Activated T-cell treated with anti-CD3 and anti-CD28 coated beads, Interleukin-2, amount 50 U/mL, for 48 hours (primary cell): ENCODE data around the gene GATAD2A.
"Not testable (repeated sequence)": the region's sequence is repeated elsewhere in the genome, so short reads cannot be mapped to it uniquely, and the experiment has no call there.

Source experiments
- DNase-seq, 2 experiments: peaks; one replicate each; pipeline ENCODE4 v3.0.0-alpha.2; 2020

The GATAD2A gene

DNA sequence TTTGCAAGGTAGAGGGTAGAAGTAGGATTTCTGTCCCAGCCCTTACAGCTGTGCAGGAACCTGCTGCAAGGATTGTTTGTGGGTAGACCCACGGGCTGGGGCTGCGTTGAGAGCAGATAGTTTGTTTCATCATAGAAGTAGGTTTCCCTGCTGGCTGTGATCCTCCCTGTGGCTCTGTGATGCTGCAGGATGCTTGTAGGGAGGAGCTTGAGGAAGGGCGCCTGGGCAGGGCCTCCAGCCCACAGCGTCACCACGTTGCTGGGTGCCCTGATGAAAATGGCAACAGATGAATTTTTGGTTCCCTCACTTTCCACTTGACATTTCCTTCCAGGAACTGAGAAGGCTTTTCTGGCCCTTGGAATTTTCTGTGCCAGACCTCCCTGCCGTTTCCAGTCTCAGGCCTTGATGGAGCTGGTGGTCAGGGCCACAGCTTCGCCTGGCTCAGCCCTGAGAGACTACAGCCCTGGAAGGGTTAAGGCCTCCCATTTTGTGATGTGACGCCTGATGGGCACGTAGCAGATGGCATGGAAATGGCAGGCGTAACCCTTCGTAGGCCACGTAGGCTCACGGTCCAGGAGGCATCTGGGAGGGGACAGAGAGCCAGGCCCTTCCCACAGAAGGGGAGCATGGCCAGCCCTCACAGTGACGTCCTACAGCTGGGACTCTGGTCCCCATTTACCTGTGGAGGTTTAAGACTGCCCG is 42.2 kb downstream of the GATAD2A start:
- peak in 1 of 2 experiments; percentile 39 for DNase-seq

GRCh38 chr19:19448238-19448544 is 42.7 kb downstream of the GATAD2A start:
- no peak for DNase-seq

GRCh38 chr19:19451429-19452242 is 46.2 kb downstream of the GATAD2A start:
- peak; percentile 56 to 64 for DNase-seq

DNA sequence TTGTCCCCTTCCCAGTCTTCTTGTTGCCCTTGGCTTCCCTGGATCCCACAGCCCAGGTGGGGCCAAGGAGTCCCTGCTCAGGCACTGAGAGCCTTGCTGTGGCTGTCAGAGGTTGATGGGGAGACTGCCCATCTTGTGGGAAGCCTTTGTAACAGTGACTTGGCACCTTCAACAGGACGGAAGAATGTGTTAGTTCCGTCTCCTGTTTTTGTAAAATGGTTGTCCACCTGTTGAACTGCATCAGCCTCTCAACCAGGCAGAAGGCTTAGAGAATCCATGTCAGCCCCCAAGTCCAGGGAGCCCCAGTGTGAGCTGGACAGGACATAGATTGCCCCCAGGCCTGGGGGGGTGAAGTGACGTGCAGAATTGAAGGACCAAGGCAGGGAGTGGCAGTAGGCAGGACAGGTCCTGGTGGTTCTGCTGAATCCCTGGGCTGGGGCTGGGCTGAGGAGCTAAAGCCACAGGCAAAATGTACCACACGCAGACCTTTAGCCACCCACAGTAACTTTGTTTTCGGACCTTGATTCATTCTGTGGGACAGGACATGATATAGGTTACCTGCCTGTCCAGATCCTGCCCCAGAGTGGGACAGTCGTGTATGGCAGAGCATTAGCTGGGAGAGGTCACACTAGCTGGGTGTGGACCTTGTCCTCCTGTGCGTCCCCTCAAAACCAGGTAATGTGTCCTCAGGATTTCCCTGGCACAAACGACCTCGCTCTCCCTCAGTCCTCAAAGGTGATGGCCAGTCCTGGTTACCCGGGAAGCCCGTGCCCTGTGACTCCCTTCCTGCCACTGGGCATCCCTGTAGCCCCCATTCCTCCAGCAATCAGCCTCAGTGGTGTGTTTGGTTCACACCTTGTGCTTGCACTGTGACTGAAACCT is 47.0 kb downstream of the GATAD2A start:
- DNase-seq = no peak

- no peak for DNase-seq
Measured at GRCh38 chr19:19453125-19453454, 47.6 kb downstream of the GATAD2A start.

DNA sequence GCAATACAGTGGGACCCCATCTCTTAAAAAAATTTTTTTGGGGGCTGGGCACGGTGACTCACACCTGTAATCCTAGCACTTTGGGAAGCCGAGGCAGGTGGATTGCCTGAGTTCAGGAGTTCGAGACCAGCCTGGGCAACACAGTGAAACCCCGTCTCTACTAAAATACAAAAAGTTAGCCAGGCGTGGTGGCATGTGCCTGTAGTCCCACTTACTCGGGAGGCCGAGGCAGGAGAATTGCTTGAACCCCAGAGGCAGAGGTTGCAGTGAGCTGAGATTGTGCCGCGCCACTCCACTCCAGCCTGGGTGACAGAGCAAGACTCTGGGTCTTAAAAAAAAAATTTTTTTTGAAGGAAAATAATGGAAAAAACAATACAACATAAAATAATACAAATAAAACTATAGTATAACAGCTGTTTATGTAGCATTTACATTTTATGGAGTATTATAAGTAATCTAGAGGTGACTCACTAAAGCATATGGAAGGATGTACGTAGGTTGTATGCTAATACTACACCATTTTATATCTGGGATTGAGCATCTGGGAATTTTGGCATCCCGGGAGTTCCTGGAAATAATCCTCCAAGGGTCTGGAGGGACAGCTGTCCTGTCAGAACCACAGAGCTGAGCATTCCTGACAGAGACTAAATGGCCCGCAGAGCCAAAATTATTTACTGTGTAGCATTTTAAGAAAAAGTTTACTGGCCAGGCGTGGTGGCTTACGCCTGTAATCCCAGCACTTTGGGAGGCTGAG is 49.9 kb downstream of the GATAD2A start:
- DNase-seq = not testable (repeated sequence)

- DNase-seq = peak in 1 of 2 experiments; percentile 44
Measured at GRCh38 chr19:19457671-19458070, 52.2 kb downstream of the GATAD2A start.

DNA sequence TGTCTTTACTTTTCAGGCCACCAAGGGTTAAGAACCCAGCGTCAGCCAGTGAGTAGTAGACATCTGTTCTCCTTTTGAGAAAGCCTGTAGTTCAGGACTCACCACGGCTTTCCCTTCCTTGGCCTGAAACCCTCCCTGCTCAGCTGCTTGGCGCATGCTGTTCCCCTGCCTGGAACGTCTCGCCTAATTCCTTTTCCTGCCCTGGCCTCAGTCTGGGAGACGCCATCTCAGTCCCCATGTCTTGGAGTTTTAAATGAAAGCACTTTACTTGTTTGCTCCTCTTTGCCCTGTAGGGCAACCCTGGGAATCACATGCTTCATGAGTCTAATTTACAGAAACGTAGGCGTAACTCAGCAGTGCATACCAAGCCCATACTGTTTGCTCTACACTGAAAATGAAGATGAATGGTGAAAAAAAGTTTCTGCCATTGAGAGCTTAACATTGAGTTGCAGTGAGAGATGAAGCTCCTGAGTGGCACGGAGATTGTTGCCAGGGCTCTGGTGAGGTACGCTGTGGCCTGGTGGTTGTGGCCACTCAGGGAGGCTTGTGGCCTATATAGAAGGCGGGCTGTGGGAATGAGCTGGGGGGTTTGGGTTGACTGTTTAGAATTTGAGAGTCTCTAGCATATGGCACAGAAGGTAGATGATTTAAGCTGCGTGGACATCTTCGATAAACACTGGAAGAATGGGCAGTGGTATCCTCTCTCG is 52.8 kb downstream of the GATAD2A start:
- DNase-seq = no peak

DNA sequence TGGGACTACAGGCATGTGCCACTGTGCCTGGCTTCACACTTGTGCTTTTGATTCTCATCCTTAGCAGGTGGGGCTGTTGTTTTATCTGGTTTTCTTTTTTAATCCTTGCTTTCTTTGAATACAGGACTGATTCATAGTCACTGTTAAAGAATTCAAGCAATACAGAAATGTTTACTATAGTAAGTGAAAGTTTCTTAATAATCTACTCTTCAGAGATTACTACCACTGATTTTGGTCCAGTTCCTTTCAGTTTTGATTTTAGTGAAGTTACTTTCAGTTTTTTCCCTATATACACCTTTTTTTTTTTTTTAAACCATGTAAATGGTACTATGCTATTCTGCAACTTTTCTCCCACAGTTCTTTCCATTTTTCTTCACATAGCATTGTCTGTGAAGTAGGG is 53.6 kb downstream of the GATAD2A start:
- DNase-seq = no peak

- DNase-seq = peak; percentile 76 to 78
Measured at GRCh38 chr19:19459707-19460251, 54.3 kb downstream of the GATAD2A start.

GRCh38 chr19:19460258-19460731 is 54.8 kb downstream of the GATAD2A start:
- peak; percentile 62 to 70 for DNase-seq

- peak; percentile 78 to 82 for DNase-seq
Measured at GRCh38 chr19:19460761-19461265, 55.3 kb downstream of the GATAD2A start.

- no peak for DNase-seq
Measured at GRCh38 chr19:19461306-19461670, 55.8 kb downstream of the GATAD2A start.

DNA sequence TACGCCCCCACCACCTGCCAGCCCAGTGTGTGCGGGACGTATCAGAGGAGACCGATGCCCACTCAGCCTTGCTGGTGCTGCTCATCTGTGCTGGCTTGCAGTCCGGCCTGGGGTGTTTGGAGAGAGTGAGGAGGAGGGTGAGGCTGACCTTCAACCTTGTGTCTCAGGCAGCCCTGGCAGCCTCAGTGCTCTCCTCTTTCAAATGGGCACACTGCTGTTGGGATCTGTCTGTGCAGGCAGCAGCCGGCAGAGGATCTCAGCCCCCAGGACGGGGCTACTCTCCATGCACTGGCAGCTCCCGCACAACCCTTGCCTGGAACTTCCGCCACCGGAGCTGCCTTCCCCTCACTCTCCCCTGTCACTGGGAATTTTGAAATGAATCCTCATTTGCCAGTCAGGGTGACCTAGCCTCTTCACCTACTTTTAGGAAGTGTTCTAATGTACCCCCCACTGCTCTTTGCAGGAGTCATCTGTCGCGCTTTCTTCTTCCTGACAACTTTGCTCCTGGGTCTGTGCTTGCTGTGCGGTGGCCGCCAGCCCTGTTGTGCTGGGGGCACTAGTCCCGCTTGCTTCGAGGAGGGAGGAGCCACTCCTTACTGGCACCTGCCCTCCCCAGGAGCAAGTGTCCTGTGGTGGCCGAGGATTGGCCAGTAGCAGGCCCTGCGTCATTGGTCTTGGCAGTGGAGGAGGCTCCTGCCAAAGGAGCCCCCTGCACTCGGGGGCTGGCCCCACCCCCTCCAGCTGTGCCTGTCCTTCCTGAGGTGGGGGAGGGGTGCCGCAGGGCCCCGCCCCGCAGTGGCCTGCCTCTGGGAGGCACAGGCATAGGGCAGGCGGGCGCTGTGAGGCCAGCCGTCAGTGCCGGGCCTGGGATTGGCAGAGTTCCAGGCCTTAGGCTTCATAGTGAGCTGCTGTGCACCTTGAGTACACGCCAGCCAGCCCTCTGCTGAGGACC is 56.5 kb downstream of the GATAD2A start:
- peak in 1 of 2 experiments; percentile 40 for DNase-seq

DNA sequence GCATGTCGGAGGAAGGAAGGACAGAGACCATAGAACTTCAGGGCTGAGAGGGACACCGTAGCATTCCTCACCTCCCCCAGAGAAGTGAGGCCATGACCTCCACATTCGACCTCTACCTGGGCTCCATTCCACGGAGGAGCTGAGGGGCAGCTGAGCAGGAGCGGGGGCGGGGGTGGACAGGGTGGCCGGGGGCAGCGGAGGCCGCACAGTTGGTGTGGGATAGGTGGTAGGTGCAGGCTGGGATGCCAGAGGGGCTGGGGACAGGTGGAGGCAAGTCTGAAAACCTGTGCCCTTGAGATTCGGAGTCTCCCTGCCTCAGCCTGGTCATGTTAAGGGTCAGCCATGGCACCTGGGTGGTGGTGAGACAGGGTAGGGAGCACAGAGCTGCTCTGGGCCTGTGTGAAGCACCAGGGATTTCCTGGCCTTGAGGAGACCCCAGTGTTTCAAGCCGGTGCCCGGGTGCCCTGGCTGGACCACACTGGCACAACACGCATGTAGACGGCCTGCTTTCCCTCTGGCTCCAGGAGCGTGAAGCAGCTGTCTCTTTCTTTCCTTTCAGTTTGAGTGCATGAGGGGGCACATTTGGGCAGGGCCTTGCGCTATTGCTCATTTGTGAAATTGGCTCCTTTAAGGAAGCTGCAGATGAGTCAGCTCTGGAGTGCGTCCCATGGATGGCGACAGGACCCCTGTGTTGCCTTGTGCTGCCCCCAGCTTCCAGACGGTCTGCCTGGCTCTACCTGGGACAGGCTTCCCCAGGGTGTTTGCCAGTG is 58.1 kb downstream of the GATAD2A start:
- DNase-seq = no peak

DNA sequence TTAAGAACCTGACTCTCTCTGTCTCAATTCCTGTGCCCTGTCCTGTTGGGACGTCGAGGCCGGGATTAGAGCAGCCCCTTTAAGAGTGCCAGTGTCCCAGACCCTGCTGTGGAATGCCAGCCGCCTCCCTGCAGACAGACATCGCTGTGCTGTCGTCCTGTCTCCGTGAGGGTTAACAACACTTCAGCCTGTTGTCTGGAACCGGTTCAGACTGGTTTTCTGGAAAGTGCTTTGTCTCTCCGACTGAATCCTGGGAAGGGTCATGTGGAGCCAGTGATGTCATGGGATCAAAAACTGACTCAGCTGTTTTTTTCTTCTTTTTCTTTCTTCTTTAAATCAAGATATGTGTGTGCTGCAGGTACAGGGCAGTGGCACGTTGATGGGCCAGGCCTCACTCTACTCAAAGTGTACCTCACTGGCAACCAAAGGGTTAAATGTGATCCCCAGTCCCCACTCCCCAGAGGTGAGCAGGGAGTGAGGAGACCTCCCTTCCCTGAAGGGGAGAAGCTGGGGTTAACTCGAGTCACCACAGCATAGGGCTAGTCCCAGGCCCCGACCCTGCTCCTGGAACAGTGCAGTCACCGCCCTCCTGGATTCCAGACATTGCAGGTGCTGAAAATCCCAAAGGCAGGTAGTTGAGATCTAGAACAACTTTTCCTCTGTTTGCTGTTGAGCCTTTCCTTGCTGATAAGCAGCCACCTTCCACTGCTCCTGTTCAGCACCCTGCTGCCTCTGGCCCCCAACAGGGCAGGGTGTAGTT is 59.0 kb downstream of the GATAD2A start:
- no peak for DNase-seq

DNA sequence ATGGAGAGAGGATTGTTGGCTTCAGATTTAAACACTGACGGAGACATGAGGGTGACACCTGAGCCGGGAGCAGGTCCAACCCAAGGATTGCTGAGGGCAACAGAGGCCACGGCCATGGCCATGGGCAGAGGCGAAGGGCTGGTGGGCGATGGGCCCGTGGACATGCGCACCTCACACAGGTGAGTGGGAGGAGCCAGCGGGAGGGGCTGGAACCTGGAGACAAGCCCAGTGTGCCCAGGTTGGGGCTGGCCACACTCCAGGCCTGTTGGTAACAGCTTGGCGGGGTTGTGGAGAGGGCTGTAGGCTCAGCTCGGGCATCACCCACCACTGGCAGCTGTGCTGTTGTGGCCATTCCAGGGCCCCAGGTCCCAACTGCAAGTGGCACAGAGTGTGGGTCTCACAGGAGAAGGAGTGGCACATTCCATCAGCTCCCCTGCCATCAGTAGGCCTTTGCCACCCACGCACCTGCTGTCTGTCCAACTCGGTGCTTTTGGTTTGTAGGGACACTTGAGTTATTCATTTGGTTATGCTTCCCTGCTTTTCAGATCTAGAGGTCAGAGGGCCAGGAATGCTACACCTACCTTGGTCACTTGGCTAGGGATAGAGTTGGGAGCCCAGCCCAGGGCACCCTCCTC is 60.1 kb downstream of the GATAD2A start:
- no peak for DNase-seq

DNA sequence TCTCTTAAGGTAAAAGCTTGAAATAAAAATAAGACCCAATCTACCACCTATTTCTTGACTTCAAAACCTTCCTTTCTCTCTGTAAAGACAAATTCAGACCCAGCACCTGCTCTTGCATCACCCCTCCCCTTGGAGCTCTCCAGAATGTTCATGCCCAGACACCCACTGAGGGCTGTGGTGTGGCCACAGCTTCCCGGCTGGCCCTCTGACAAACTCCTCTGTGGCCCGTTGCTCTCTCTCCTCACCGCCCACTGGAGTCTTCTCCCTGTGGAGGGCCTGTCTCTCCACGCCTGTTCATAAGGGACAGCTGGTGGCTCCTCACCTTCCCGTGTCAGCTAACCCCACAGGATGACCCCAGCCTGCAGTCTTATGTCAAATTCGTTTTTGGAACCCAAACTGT is 60.7 kb downstream of the GATAD2A start:
- no peak for DNase-seq
